GM19193 (cell line): Measurements from ENCODE around the gene RHEB.

ENCODE experiments used
- POLR2A ChIP-seq: IDR thresholded peaks from 4 replicates; pipeline ENCODE4 v1.6.1; 2011; ENCODE audit not compliant: insufficient read depth, insufficient read length; ENCODE audit errors: extremely low read depth

RHEB gene

DNA sequence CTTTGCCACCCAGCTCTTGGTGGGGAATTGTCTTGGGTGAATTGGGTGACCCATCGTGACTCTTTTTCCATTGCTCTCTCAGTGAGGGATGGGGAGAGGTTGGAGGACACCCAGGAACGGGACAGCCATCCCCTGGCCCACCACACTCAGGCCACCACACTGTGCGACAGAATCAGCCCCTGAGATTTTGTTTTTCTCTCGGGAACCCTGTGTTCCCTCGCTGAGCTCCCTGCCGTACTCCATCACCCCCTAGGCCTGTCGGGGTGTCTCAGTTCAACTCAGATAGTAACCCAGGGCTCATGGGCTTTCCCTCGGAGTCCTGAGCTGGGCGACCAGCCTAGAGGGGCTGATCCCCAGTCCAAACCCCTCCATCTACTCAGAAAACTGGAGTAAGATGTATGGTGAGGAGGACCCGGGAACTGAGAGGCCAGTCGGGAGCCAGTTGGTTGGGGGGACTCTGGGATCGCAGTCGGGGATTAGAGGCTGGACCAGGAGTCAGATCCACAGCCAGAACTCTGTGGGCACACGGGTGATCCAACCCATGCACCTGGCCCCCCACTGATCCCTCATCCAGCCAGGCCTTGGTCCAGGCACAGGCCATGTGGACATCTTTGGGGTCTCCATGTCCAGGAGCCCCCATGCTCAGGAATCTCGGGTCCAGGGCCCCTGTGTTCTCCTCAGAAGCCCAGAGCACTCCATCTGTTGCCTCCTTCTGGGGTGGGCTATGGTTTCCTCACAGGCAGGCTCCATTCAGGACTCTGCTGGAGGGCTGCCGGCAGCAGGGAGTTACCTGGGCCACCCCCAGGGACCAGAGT lies 89.1 kb downstream of the RHEB start:
- no peak for TF ChIP-seq POLR2A

GRCh38 chr7:151429560-151430331 lies 89.9 kb downstream of the RHEB start:
- no peak for TF ChIP-seq POLR2A

GRCh38 chr7:151429237-151429559 lies 90.5 kb downstream of the RHEB start:
- TF ChIP-seq POLR2A = no peak

DNA sequence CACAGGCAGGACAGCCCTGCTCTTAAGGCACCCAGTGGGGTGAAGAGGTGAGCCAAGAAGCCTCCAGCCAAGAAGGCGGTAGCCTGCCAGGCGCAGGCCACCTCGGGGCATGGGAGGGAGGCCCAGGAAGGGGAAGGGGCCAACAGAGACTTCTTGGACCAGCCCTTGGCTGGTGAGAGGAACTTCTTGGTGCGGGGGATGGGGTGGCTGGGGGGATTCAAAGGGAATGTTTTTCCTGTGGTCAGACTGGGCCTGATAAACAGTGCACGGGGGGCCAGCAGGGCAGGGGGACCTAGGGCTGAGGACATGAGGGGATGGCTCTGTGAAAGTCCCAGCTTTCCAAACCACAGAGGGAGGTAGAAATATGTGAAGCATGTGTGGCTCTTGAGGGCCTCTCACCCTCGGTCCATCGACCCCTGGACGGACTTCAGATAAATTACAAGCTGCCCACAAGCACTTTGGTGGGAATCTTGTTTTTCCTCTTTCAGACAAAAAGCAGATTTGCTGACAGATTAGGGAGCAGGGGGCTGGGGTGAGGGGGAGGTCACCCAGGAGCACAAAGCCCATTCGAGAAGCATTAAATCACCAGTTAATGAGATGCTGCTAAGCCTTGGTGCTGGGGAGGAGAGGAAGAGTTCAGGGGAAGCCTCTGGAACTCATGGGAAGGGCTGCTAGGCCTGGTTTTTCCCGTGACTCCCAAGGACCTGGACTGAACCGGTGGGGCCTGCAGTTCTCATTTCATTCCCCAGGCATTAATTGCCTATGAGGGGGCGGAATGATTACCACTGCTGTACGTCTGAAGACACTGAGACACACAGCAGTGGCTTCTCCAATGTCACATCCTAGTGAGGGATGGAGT lies 91.1 kb downstream of the RHEB start:
- TF ChIP-seq POLR2A = no peak

GRCh38 chr7:151427705-151428377 lies 91.9 kb downstream of the RHEB start:
- TF ChIP-seq POLR2A = no peak

GRCh38 chr7:151426904-151427704 lies 92.6 kb downstream of the RHEB start:
- no peak for TF ChIP-seq POLR2A

- TF ChIP-seq POLR2A = no peak
Measured at GRCh38 chr7:151426441-151426903, 93.2 kb downstream of the RHEB start.

- no peak for TF ChIP-seq POLR2A
Measured at GRCh38 chr7:151425670-151426440, 93.8 kb downstream of the RHEB start.

- no peak for TF ChIP-seq POLR2A
Measured at GRCh38 chr7:151424799-151425198, 94.9 kb downstream of the RHEB start.

DNA sequence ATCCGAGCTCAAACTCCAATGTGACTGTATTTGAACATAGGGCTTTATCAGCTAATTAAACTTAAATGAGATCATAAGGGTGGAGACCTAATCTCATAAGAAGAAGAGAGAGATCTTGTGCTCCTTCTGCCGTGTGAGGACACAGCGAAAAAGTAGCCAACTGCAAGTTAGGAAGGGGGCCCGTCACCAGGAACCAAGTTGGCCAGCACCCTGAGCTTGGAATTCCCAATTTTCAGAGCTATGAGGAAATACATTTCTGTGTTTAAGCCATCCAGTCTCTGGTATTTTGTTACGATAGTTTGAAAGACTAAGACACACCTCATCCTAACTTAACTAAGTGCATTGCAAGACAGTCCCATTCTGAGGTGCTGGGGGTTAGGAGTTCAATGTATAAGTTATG lies 95.8 kb downstream of the RHEB start:
- no peak for TF ChIP-seq POLR2A

DNA sequence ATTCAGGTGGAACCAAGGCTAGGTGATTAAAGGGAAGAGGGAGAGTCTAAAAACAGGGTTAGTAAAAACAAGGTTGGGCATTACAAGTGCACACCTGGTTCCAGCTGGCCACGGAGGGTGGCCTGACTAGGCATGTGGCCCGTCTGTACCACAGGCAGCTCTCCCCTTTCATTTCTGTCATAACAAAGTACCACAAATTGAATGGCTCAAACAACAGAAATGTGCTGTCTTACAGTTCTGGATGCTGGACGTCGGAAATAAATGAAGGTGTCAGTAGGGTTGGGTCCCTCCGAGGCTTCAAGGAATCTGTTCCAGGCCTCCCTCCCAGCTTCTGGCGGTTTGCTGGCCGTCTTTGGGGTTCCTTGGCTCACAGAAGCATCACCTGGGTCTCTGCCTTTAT lies 96.5 kb downstream of the RHEB start:
- TF ChIP-seq POLR2A = no peak

DNA sequence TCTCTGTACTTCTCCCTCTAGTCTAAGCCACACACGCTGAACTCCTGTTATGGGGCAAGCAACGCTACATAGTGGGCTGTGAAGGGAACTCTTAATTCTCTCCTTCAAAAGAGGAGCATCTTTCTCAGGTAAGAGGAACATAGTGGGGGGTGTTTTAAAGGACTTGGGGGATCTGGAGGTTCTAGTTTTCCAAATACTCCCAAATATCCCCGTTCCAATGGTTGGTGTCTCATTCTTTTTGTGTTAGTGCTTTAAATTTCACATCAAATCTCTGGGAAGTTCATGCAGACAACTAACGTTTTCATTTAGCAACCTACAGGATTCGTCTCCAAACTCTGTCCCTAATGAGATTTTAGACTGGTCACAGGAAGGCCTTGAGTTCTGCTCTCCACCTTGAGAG lies 97.5 kb downstream of the RHEB start:
- TF ChIP-seq POLR2A = no peak

GRCh38 chr7:151420144-151420543 lies 99.6 kb downstream of the RHEB start:
- TF ChIP-seq POLR2A = no peak
